Thoracic aorta endothelial cell (primary cell): ENCODE data around the gene CST6. TPM values are rescaled to one million over a fixed set of nuclear protein-coding genes. Genes with fewer than 3 reads are reported as not detected.

ENCODE experiments used
- total RNA-seq: library from RNA; depleted of rRNA; stranded (reverse); fragments of >200 nt; gene quantifications from 2 replicates; pipeline ENCODE4 v1.2.3, GENCODE V29; 2012

CST6 gene, protein sequence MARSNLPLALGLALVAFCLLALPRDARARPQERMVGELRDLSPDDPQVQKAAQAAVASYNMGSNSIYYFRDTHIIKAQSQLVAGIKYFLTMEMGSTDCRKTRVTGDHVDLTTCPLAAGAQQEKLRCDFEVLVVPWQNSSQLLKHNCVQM
- 0.22 and 0.53 TPM in 2 replicates for total RNA-seq

DNA sequence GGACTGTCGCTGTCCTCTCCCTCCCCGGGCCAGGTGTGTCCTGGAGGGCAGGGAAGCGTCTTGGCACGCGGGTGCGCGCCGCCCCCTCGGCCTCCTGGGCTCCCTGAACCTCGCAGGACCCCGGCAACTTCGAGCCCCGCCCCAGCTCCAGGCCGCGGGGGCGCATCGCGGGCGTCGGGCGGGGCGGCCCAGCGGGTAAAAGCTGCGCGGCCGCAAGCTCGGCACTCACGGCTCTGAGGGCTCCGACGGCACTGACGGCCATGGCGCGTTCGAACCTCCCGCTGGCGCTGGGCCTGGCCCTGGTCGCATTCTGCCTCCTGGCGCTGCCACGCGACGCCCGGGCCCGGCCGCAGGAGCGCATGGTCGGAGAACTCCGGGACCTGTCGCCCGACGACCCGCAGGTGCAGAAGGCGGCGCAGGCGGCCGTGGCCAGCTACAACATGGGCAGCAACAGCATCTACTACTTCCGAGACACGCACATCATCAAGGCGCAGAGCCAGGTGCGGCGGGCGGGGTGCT, at the start of gene CST6:
CST6 (plus strand) TSS at position 224 of the 519 bp plus-strand sequence; CDS start at position 261, 37 bp downstream.

DNA sequence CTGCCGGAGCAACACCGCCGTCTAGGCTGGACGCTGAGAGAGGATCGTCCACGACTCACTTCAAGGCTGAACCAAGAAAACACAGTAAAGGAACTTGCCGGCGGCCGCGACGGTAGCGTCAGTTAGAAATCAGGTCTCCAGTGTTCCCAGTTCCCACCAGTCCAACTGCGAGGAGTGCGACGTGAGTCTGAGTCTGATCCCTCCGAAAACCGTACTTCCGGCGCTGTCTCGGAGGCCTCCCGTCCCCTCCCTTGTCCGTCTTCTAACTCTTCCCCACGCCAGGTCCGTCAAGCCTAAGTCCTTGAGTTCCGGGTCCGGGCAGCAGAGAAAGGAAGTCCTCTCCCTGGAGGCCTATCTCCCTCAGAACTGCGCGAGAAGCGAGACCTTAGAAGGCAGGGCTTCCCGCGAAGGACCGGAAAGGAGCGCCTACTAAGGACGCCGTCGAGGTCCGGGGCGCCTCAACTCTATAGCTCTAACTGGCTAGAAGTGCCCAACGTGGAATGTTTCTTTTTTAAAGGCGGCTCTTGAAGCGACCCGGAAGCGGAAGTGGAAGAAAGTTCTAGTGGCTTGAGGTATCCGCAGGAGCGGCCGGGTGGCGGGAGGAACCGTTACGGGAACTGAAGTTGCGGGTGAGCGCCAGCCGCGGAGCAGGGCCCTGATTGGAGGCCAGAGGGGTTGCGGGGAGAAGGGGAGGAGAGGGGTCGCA, 9.7 kb upstream of the CST6 start, which contains the start of the genes BANF1 and EIF1AD:
BANF1 (plus strand) TSS at position 562 of the 706 bp plus-strand sequence. CDS start 748 bp downstream, outside the sequence.
EIF1AD (minus strand) TSS at position 216 of the 706 bp plus-strand sequence. CDS start 1,768 bp downstream, outside the sequence.

DNA sequence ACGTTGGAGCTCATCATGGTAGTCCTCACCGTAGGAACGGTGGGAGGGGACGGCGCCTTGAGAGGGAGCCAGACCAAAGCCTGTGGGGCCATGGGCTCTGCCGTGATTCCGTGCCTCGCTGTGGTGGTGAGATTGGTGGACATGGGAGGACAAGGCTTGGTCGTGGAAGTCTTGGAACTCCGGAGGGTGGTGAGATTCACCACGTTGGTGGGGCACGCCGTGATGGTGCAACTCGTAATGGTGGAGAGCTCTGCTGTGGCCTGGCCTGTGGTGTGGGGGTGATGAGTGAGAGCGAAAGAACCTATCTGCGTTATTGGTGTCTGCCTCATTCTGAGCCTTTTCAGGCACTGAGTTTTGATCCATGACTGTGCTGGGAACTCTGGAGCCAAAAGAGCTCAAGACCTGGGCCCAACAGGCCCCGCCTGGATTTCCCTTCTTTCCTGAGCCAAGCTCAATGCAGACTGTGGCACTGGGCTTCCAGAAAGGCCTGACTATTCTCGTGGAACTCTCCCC, 14.3 kb downstream of the CST6 start, which contains the start of gene CATSPER1:
CATSPER1 (minus strand) TSS at position 463 of the 513 bp plus-strand sequence; CDS start at position 363, 100 bp downstream.

DNA sequence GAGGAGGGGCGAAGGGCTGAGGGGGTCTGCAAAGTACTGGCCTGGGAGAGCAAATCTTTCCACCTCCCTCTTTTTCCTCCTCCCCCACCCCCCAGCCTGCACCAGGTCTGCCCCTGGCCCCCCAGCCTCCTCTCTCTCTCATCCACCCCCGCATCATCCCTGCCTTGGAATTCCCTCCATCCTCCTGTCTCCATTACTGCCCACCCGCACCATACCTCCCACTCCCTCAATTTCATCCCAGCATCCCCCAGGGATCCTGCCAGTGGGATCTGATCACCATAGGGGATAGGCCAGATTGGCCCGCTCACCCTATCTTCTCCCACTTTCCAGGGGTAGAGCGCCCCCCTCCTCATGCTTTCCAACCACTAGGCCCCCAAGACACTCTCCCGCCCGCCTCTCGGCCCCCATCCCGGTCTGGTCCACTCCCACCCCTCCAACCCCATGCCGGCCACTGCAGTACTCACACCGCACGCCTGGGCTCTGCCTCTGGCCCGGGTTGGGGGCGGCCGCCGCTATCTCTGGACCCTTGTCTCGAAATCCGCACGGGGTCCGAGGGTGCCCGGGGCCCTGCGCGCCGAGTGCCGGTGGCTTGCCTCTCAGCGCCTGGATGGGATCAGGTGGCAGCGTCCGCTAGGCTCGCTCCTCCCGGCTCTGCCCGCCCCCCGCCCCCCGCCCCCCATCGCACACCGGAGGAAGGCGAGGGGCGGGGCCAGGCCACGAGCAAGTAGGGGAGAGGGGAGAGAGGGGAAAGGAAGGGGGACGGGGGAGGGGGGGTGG, 36.9 kb downstream of the CST6 start, which contains the start of gene GAL3ST3:
GAL3ST3 (minus strand) TSS at position 615 of the 777 bp plus-strand sequence. CDS start 3,746 bp downstream, outside the sequence.

DNA sequence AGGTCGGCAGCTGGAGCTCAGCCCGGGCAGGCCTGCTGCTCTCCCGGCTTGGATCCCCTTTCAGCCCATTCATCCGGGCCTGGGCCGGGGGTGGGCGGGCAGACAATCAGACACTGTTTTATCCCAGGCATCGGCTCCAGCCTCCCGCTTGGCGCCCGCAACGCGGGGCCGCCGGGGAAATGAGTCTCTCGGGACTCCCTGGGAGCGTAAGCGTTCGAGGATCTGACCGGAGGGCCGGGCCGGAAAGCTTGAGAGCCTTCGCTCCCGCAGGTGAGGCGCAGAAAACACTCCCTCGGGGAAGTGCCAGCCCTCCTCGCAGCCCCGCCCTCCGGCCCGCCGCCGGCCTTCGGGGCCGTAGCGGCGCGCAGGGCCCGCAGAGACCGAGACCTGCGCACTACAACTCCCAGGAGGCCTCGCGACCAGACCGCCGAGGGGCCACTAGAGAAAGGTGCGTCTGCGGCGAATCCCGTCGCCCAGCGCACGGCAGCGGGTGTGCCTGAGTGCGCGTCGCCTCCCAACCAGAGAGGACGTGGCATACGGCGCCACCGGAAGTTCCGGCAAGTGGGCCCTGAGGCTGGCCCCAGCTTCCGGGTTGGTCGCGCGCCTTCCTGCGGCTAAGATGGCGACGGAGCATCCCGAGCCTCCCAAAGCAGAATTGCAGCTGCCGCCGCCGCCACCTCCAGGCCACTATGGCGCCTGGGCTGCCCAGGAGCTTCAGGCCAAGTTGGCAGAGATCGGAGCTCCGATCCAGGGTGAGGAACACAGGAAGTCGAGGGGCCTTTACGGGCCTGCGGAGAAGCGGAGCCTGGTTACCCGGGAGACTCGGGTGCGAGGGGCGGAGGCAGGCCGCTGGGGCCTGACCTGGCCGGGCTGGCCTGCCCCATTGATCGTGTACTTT, 40.2 kb downstream of the CST6 start, which contains the start of gene SF3B2:
SF3B2 (plus strand) TSS at position 599 of the 898 bp plus-strand sequence; CDS start at position 620, 21 bp downstream.

Other genes starting within 250 kb of the CST6 start
- 12.8 and 17.4 TPM in 2 replicates for gene AP5B1, start 231.0 kb upstream of the CST6 start, total RNA-seq
- not detected in 2 replicates for gene OVOL1, start 224.9 kb upstream of the CST6 start, total RNA-seq
- gene SNX32, start 178.0 kb upstream of the CST6 start, total RNA-seq = 0.13 and 0.86 TPM in 2 replicates
- 1,176 and 1,575 TPM in 2 replicates for gene CFL1, start 153.8 kb upstream of the CST6 start, total RNA-seq
- gene MUS81, start 151.6 kb upstream of the CST6 start, total RNA-seq = 46.9 and 49.3 TPM in 2 replicates
- gene EFEMP2, start 139.2 kb upstream of the CST6 start, total RNA-seq = 18.9 and 22.0 TPM in 2 replicates
- not detected in 2 replicates for gene CTSW, start 132.2 kb upstream of the CST6 start, total RNA-seq
- 94.0 and 128 TPM in 2 replicates for gene FIBP, start 123.5 kb upstream of the CST6 start, total RNA-seq
- gene CCDC85B, start 121.3 kb upstream of the CST6 start, total RNA-seq = 78.2 and 108 TPM in 2 replicates
- gene FOSL1, start 111.6 kb upstream of the CST6 start, total RNA-seq = 41.6 and 48.9 TPM in 2 replicates
- 14.4 and 17.0 TPM in 2 replicates for gene C11orf68, start 92.9 kb upstream of the CST6 start, total RNA-seq
- gene DRAP1, start 92.6 kb upstream of the CST6 start, total RNA-seq = 74.0 and 108 TPM in 2 replicates
- not detected in 2 replicates for gene TSGA10IP, start 66.5 kb upstream of the CST6 start, total RNA-seq
- 30.9 and 35.9 TPM in 2 replicates for gene SART1, start 50.3 kb upstream of the CST6 start, total RNA-seq
- gene EIF1AD, start 9.9 kb upstream of the CST6 start, total RNA-seq = 32.0 and 33.5 TPM in 2 replicates
- gene BANF1, start 9.5 kb upstream of the CST6 start, total RNA-seq = 51.8 and 60.2 TPM in 2 replicates
- gene CATSPER1, start 14.5 kb downstream of the CST6 start, total RNA-seq = not detected in 2 replicates
- 0.36 TPM in 1 of 2 replicates, not detected in the other for gene GAL3ST3, start 37.2 kb downstream of the CST6 start, total RNA-seq
- 175 and 176 TPM in 2 replicates for gene SF3B2, start 40.4 kb downstream of the CST6 start, total RNA-seq
- gene PACS1, start 58.3 kb downstream of the CST6 start, total RNA-seq = 28.9 and 35.1 TPM in 2 replicates
- 15.8 and 19.2 TPM in 2 replicates for gene KLC2, start 245.7 kb downstream of the CST6 start, total RNA-seq